K562 (cell line): Measurements from ENCODE around the gene EMC10.
"Not testable (repeated sequence)": the region's sequence is repeated elsewhere in the genome, so short reads cannot be mapped to it uniquely, and the experiment has no call there.

Experiments used
- ATF2 ChIP-seq: sonication (generic); formaldehyde crosslinking; IDR thresholded peaks from 2 replicates; pipeline ENCODE4 v1.8.1; 2022; ENCODE audit warnings: missing genetic modification reagents
- CC2D1A ChIP-seq: fragments of 450-650 bp; IDR thresholded peaks from 2 replicates; pipeline ENCODE4 v1.6.1; 2017; ENCODE audit warnings: mild to moderate bottlenecking
- CTCF ChIP-seq, 3 experiments: IDR thresholded peaks in 2 of 3; conservative IDR thresholded peaks in 1 of 3; 2 replicates each; pipeline ENCODE4 v1.5.1; 2011 to 2012; ENCODE audit warnings: low read length in 3 of 3, mild to moderate bottlenecking in 3 of 3, control low read depth in 2 of 3, improper control_type of control experiment in 1 of 3, inconsistent platforms in 1 of 3, low read depth in 1 of 3, mixed read lengths in 1 of 3, moderate library complexity in 1 of 3; ENCODE audit not compliant: insufficient read depth in 2 of 3
- JUNB ChIP-seq: fragments of 450-650 bp; formaldehyde crosslinking; conservative IDR thresholded peaks from 2 replicates; pipeline ENCODE4 v1.4.0; 2020; ENCODE audit warnings: mild to moderate bottlenecking
- MED1 ChIP-seq: sonication (generic); formaldehyde crosslinking; IDR thresholded peaks from 2 replicates; pipeline ENCODE4 v1.8.1; 2023; ENCODE audit warnings: missing genetic modification reagents, borderline replicate concordance
- MTF1 ChIP-seq: fragments of 250-450 bp; sonication (Bioruptor Pico); IDR thresholded peaks from 2 replicates; pipeline ENCODE4 v1.9.0; 2021; ENCODE audit warnings: moderate library complexity, mild to moderate bottlenecking, inconsistent platforms, borderline replicate concordance
- NFYB ChIP-seq: IDR thresholded peaks from 2 replicates; pipeline ENCODE4 v1.6.1; 2011; ENCODE audit warnings: mild to moderate bottlenecking, moderate library complexity; ENCODE audit not compliant: insufficient read length; ENCODE audit errors: extremely low read depth
- SETDB1 ChIP-seq: IDR thresholded peaks from one replicate; pipeline ENCODE4 v1.6.1; 2012; ENCODE audit warnings: low read length, control low read depth, inconsistent platforms
- SREBF2 ChIP-seq: sonication (generic); formaldehyde crosslinking; IDR thresholded peaks from 2 replicates; pipeline ENCODE4 v1.4.0; 2020; ENCODE audit warnings: mild to moderate bottlenecking, missing genetic modification reagents
- TCF3 ChIP-seq: sonication (generic); formaldehyde crosslinking; IDR thresholded peaks from 2 replicates; pipeline ENCODE4 v1.4.0; 2020; ENCODE audit warnings: mild to moderate bottlenecking, missing genetic modification reagents
- ZHX1 ChIP-seq: fragments of 150-350 bp; conservative IDR thresholded peaks from 2 replicates; pipeline ENCODE4 v1.6.1; 2014; ENCODE audit warnings: low read length

- TF ChIP-seq CC2D1A; MTF1 (CRISPR knock-in tag); SREBF2 (CRISPR knock-in tag); CTCF (IDR thresholded peaks at IDR 0.05 in 2 of 3, conservative IDR thresholded peaks at IDR 0.05 in 1 of 3; ENCODE audit: insufficient read depth in 2 of 3, low read depth in 1 of 3, low read length in 3 of 3); SETDB1; JUNB; ATF2 (CRISPR knock-in tag); ZHX1; NFYB; TCF3; MED1 (CRISPR knock-in tag): not testable (repeated sequence)
These were observed 37.2 kb upstream of the EMC10 start for GRCh38 chr19:50439130-50439529.
